ENCODE results near the gene GBGT1. TPM values are rescaled to one million over a fixed set of nuclear protein-coding genes. Genes with fewer than 3 reads are reported as not detected.

GBGT1 gene
- total RNA-seq, 1 donor from 2014 or later, result 98.4 TPM

DNA sequence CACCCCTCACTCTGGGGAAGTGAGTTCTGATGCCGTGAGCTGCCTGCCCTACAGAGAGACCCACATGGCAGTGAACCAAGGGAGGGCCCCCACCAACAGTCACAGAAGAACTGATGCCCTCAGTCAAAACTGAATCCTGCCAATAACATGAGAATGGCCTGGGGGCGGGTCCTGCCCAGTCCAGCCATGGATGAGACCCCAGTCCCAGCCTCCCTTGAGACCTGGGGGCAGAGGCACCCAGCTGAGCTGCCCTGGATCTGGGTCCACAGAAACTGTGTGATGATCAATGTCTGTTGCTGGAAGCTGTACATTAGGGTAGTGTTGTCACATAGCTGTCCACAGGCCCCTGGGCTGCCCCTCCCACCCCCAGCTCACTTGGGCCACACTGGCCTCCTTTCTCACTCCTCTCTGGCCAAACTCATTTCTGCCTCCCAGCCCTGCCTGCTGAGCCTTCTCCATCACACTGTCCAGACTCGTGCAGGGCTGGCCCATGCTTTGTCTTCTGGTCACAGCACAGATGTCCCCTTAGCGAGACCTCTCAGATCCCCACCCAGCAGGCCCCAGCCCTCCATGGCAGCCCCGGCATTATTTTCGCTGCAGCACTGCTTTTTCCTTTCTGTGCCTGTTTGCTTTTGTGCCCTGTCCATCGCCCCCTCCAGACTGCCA, 16.8 kb downstream of the GBGT1 start:
- Mint-ChIP-seq H3K4me1 (ENCODE audit: unreplicated experiment) (peaks cover 33% of the 10 kb centered on the region), H3K27ac (ENCODE audit: unreplicated experiment) (peak overlapping the region; percentile 62), H3K9me3 (ENCODE audit: unreplicated experiment) (no peaks in the 10 kb centered on the region), H3K27me3 (ENCODE audit: unreplicated experiment) (peaks cover 23% of the 10 kb centered on the region), H3K36me3 (ENCODE audit: low read depth, unreplicated experiment) (peaks cover 11% of the 10 kb centered on the region), H3K4me3 (ENCODE audit: unreplicated experiment) (no peak overlapping the region)
- TF ChIP-seq, protein P1, sequence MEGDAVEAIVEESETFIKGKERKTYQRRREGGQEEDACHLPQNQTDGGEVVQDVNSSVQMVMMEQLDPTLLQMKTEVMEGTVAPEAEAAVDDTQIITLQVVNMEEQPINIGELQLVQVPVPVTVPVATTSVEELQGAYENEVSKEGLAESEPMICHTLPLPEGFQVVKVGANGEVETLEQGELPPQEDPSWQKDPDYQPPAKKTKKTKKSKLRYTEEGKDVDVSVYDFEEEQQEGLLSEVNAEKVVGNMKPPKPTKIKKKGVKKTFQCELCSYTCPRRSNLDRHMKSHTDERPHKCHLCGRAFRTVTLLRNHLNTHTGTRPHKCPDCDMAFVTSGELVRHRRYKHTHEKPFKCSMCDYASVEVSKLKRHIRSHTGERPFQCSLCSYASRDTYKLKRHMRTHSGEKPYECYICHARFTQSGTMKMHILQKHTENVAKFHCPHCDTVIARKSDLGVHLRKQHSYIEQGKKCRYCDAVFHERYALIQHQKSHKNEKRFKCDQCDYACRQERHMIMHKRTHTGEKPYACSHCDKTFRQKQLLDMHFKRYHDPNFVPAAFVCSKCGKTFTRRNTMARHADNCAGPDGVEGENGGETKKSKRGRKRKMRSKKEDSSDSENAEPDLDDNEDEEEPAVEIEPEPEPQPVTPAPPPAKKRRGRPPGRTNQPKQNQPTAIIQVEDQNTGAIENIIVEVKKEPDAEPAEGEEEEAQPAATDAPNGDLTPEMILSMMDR (IDR thresholded peaks at IDR 0.05; ENCODE audit: unreplicated experiment), result no peak
- no peak for DNase-seq (ENCODE audit: low spot score)

DNA sequence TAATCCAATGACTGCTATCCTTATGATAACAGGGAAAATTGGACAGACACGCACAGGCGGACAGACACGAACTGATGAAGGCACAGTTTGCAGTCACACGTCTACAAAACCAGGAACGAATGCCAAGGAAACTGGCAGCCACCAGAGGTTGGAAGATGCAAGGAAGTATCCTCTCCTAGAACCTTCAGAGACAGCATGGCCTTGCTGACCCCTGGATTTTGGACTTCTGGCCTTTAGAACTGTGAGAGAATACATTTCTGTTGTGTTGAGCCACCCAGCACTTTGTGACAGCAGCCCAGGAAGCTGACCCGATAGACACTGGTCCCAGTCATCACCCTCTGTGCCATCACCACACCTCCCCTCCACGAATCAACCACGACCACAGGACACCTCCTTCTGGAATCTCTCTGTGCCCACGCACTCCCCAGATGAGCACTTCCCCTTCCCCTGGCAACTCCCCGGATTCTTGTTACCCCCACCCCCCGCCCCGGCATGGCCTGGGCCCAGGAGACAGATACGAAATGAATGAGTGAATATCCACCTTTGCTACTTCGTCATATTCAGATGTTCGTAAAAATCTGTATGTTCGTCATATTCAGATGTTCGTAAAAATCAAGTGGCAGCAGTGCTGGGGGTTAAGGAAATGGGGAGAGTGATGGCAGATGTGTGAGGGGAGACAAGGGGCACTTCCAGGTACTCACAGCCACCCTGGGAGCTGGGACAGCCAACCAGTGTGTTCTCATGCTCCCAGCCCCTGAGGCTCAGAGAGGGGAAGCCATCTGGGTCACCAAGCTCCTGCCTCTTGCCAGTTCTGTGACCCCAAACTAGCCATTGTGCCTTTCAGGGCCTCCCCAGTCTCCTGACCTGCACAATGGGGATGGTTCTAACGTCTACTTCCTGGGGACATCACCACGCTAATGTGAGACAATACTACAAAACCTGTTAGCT, 18.5 kb downstream of the GBGT1 start:
- TF ChIP-seq, protein P1 (IDR thresholded peaks at IDR 0.05; ENCODE audit: unreplicated experiment), result no peak
- Mint-ChIP-seq H3K4me1 (ENCODE audit: unreplicated experiment) (peaks cover 33% of the 10 kb centered on the region), H3K36me3 (ENCODE audit: low read depth, unreplicated experiment) (peaks cover 9% of the 10 kb centered on the region), H3K27me3 (ENCODE audit: unreplicated experiment) (peaks cover 23% of the 10 kb centered on the region), H3K27ac (ENCODE audit: unreplicated experiment) (peak overlapping the region; percentile 62), H3K9me3 (ENCODE audit: unreplicated experiment) (no peaks in the 10 kb centered on the region), H3K4me3 (ENCODE audit: unreplicated experiment) (peak overlapping the region; percentile 48)
- DNase-seq (ENCODE audit: low spot score), result no peak

DNA sequence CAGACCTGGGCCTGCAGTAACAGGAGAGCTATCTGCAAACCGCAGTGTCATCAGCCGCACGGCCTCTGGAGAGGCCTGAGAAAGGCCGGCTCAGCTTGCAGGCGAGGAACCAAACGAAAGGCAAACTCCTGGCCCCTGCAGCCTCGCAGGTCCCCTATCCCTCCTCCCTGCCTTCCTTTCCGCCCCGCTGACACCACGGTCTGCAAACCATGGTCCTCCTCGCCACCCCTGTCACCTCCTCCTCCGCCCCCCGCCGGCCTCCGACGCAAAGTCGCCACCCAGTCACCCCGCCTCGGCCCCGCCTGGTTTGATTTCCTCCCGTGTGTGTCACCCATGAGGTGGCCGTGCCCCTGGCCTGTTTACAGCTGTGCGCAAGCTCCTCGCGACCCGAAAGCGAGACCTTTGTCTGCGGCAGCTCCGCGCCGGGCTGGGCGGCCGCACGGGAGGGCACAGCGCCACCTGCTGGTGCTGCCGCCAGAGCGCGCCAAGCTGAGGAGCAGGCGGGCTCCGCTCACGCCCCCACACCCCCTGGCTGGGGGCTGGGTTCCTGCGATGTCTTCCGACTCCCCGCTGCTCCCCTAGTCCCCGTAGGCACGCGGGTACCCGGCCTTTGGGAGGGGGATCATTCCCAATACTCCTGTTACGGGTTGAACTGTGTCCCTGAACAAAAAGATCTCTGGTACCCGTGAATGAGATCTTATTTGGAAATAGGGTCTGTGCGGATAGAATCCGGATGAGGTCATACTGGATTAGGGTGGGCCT, 19.4 kb downstream of the GBGT1 start:
- peaks cover 23% of the 10 kb centered on the region for H3K27me3 Mint-ChIP-seq (ENCODE audit: unreplicated experiment)
- peak overlapping the region; percentile 47 for H3K4me3 Mint-ChIP-seq (ENCODE audit: unreplicated experiment)
- DNase-seq (ENCODE audit: low spot score), result peak; percentile 88
- H3K27ac Mint-ChIP-seq (ENCODE audit: unreplicated experiment), result peak overlapping the region; percentile 24
- TF ChIP-seq, protein P1 (IDR thresholded peaks at IDR 0.05; ENCODE audit: unreplicated experiment), result peak; percentile 98
- no peaks in the 10 kb centered on the region for H3K9me3 Mint-ChIP-seq (ENCODE audit: unreplicated experiment)
- peaks cover 33% of the 10 kb centered on the region for H3K4me1 Mint-ChIP-seq (ENCODE audit: unreplicated experiment)
- peaks cover 9% of the 10 kb centered on the region for H3K36me3 Mint-ChIP-seq (ENCODE audit: low read depth, unreplicated experiment)

DNA sequence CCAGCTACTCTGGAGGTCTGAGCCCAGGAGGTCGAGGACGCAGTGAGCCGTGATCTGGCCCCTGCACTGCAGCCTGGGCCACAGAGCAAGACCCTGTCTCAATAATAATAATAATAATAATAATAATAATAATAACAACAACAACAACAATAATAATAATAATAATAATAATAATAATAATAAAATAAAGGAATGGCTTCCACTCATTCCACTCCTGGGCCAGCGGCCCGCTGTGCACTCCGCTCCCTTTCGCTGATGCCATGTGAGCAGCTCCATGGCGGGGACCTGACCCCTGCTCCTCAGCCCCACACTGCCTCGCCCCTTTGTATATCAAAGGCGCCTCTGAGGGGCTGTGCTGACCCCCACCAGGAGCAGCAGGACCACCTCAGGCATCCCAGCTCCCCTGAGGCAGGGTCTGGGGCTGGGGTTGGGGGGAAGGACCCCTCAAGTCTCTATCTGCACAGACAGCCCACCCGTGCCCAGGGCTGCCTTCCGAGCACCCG, 20.0 kb downstream of the GBGT1 start:
- H3K4me3 Mint-ChIP-seq (ENCODE audit: unreplicated experiment), result no peak overlapping the region
- peaks cover 9% of the 10 kb centered on the region for H3K36me3 Mint-ChIP-seq (ENCODE audit: low read depth, unreplicated experiment)
- no peak for DNase-seq (ENCODE audit: low spot score)
- H3K27me3 Mint-ChIP-seq (ENCODE audit: unreplicated experiment), result peaks cover 23% of the 10 kb centered on the region
- H3K4me1 Mint-ChIP-seq (ENCODE audit: unreplicated experiment), result peaks cover 33% of the 10 kb centered on the region
- H3K9me3 Mint-ChIP-seq (ENCODE audit: unreplicated experiment), result no peaks in the 10 kb centered on the region
- H3K27ac Mint-ChIP-seq (ENCODE audit: unreplicated experiment), result no peak overlapping the region
- TF ChIP-seq, protein P1 (IDR thresholded peaks at IDR 0.05; ENCODE audit: unreplicated experiment), result no peak

All from endothelial cell (in vitro differentiated cells).